HG02610 (cell line): ENCODE measurements around the gene CNNM4.

ENCODE experiments used
- ATAC-seq: cut with Tn5 transposase; IDR thresholded peaks from one replicate; pipeline ENCODE4 v1.9.1; 2021; ENCODE audit warnings: mild to moderate bottlenecking, moderate library complexity; ENCODE audit not compliant: unreplicated experiment

The CNNM4 gene

GRCh38 chr2:96830044-96830562, 69.4 kb downstream of the CNNM4 start:
- no peak for ATAC-seq

DNA sequence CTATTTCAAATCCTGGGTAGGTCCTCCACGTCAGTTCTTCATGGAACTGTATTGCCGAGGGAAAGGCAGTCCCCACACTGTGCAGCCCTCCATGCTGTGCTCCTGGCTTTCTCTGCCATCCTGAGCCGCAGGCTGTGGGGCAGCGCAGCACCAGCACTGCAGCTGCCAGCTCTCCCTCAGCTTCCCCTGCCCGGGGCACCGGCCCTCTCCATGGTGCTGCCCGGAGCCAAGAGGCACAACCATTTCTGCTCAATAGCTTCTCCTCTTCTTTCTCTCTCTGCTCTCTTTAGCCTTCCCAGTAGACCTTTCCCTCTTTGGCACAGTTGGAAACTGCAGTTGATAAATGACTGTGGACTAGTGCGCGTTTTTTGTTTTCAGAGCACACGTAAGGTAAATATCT, 71.0 kb downstream of the CNNM4 start:
- no peak for ATAC-seq

DNA sequence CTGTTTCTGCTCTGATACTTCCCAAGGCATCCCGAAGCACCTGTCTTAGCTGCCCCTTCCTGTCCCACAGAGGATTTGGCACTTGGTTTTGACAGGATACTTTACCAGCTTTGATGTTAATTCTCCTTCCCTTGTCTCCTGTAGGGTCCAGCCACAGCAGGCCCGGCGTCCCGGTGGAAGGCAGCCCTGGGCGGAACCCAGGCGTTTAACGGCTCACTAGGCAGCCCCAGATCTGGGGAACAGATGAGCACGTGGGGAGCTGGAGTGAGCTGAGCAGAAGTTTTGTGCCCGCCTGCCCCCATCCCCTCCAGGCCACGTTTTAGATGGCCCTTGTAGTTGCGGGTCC, 71.7 kb downstream of the CNNM4 start:
- no peak for ATAC-seq

GRCh38 chr2:96832754-96833507, 72.2 kb downstream of the CNNM4 start:
- no peak for ATAC-seq

GRCh38 chr2:96835830-96836229, 75.1 kb downstream of the CNNM4 start:
- ATAC-seq = no peak

- ATAC-seq = no peak
Observed at GRCh38 chr2:96837575-96837974, 76.9 kb downstream of the CNNM4 start.

- ATAC-seq = no peak
Observed at GRCh38 chr2:96838345-96839292, 77.9 kb downstream of the CNNM4 start.

- ATAC-seq = no peak
Observed at GRCh38 chr2:96839293-96839874, 78.7 kb downstream of the CNNM4 start.

DNA sequence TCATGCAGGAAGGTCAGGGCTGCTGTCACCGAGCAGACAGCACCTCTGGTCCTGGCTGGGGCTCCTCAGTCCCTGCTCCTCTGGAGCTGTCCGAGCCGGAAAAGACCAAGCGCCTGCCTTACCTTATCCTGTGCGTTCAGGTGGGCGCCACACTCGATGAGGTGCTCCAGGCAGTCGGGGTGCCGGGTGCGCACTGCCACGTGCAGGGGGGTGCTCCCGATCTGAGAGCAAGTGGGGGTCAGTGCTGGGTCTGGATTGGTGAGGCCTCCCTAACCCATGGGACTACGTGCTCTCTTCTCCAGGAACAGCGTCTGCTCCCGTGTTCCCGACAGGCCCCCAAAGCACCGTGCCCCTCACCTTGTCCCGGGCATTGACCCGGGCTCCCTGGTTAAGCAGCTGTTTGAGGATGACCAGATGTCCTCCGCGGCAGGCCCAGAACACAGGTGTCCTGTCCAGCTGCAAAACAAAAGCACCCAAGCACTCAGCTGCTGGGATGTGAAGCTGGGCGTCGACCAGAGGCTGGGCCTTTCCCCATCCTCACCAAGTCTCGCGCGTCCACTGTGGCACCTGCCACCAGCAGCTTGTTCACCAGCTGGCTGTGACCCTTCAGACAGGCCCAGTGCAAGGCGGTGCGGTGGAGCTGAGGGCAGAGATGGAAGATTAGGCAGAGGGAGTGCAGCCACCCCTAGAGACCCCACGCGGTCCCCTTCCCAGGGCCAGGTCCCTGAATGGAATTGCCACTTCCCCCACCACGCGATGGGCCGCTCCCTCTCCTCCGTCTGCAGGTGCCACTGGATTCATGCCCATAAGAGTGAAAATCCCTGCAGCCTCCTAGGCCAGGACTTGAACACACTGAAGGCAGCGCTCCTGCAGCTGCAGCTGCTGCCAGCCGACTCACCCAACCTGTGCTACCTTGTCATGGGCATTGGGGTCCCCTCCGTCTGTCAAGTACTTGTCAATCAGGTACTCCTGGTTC, 79.5 kb downstream of the CNNM4 start:
- ATAC-seq = no peak

DNA sequence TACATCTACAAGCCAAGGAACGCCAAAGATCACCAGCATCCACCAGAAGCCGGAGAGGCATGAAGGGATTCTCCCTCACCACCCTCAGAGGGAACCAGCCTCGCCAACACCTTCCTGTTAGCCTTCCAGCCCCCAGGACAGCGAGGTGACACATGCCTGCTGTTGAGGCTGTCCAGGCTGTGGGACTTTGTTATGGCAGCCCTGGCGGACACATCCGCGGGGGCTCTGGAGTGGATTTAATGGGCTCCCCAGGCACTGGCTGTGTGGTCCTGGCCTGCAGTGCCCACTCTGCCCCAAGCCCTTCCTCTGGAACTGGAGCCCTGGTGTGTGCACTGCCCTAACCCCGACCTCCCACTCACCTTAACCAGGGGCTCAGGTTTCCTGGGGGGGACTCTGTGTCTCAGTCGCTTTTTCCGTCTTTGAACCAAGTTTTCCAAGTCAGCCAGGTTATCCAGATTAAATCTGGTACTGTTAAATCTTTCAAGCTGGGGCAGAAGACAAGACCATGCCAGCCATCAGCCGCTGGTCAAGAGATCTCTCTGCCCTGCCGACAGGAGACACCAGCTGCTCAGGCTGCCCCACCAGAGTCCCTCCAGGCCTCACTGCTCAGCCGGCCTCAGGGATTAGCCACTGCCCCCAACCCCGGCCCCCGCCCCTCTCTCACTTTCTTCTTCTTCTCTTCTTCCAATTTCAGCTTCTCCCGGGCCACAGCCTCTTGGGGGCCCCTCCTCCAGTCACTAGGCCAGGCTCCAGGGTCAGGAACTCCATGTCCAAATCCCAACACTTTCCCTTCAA, 81.2 kb downstream of the CNNM4 start:
- ATAC-seq = no peak

DNA sequence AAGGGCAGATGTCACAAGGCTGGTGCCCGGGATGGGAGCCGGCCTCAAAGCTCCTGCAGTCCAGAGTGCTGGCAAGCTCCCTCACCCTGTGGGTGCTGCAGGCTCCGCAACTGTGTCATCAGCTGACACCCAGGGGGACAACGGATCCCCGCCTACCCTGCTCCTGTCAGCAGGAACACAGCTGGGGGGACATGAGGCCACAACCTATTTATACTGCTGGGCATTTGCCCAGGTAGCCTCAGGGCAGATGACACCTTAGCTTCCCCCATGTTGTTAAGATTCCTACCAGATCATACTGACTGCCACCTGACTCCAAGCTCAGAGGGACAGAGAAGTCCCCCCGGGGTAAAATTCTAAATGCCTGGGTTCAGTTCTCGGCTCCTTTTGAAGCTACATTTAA, 81.9 kb downstream of the CNNM4 start:
- ATAC-seq = no peak

- ATAC-seq = no peak
Observed at GRCh38 chr2:96843538-96844268, 83.0 kb downstream of the CNNM4 start, which contains the start of gene ANKRD23. Gene ANKRD23, minus strand, starts transcription at chr2:96844021. Its CDS starts 29 bp downstream, at chr2:96843992.

DNA sequence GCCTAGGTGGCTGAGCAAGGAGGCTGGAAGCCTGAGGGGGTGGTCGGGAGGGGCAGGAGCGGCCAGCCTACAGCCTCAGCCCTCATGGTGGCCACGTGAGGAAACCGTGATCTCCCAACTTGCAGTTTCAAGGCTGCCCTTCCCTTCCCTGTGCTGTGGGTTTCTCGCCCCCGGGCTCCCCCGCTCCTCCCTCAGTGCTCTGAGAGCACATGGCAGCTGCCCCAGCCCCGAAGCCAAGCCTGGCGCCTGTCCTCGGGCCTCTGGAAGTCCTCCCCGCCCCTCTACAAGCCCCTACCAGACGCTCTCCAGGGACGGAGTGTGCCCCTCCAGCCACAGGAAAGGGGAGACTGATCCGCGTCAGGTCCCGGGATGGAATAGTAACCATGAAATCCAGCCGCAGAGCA, 83.7 kb downstream of the CNNM4 start:
- no peak for ATAC-seq

DNA sequence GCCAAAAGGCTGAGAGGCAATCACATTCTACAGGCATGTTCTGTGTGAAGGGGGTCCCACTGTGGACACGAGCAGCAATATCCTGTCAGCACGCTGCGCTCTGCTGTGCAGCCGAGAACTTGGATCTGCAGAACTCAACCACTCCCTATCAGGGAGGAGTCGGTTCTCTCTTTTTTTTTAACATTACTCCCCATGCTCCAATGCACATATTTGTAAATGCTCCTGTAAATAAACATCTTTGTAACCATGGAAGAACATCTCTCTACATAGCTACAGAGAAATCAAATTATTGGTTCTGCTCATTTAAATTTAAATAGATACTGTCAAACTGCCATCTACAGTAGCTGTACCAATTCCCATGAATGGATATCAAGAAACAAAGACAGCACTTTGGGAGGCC, 86.1 kb downstream of the CNNM4 start:
- no peak for ATAC-seq

DNA sequence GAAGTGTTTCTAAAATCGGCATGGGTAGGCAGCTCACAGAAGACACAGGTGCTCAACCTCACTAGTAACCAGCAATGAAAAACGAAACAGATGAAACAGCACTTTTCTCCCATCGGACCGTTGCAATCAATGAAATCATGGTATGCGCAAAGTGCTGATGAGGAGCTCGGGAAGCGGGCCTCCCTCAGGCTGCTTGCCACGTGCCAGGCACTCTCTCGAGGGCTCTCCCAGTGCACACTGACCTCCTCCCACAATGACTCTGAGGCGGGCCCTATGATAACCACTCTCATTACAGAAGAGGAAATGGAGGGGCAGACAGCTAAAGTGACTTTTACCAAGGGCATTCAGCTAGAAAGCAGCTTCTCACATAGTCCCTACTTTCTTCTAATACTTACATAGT, 86.9 kb downstream of the CNNM4 start:
- ATAC-seq = no peak

DNA sequence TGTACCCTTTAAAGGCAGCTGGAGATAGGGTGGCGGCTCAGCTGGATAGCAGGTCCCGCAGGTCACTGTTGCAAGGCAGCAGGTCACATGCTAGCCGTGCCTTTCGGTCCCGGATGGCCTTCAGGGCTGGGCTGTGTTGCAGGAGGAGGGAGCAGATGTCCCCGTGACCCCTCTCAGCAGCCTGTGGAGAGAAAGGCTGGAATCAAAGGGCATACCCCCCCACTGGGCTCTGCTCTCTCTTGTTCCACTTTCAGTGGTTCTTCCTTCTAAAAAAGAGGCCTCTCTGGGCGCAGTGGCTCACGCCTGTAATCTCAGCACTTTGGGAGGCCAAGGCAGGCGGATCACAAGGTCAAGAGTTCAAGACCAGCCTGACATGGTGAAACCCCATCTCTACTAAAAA, 87.6 kb downstream of the CNNM4 start:
- no peak for ATAC-seq

- ATAC-seq = no peak
Observed at GRCh38 chr2:96852667-96853066, 92.0 kb downstream of the CNNM4 start.

GRCh38 chr2:96853321-96853720, 92.6 kb downstream of the CNNM4 start:
- no peak for ATAC-seq
